GM23338 (cell line): Measurements from ENCODE around the gene KCTD1.

ENCODE experiments used
- CREB1 ChIP-seq: fragments of 250-450 bp; sonication (Bioruptor Pico); IDR thresholded peaks from 2 replicates; pipeline ENCODE4 v1.5.0; 2020; ENCODE audit warnings: low read depth, mild to moderate bottlenecking, moderate library complexity
- CTCF ChIP-seq, 2 experiments: fragments of 200-600 bp in 1 of 2; sonication (generic) in 1 of 2; conservative IDR thresholded peaks; 2 replicates each; pipeline versions ENCODE4 v1.5.1 to v1.6.1; 2016 to 2017; ENCODE audit warnings: antibody characterized with exemption in 2 of 2, low read depth in 2 of 2, mild to moderate bottlenecking in 2 of 2, moderate library complexity in 1 of 2
- EZH2 ChIP-seq: fragments of 200-600 bp; sonication (generic); IDR thresholded peaks from one replicate; pipeline ENCODE4 v1.8.0; 2017; ENCODE audit warnings: antibody characterized with exemption, mild to moderate bottlenecking, low read depth; ENCODE audit not compliant: unreplicated experiment
- JUNB ChIP-seq: IDR thresholded peaks from one replicate; pipeline ENCODE4 v1.6.1; 2016; ENCODE audit warnings: antibody characterized with exemption; ENCODE audit not compliant: unreplicated experiment
- POLR2AphosphoS5 ChIP-seq: IDR thresholded peaks from 2 replicates; pipeline ENCODE4 v1.6.1; 2016; ENCODE audit warnings: antibody characterized with exemption, low read depth
- REST ChIP-seq: IDR thresholded peaks from one replicate; pipeline ENCODE4 v1.6.1; 2018; ENCODE audit warnings: antibody characterized with exemption; ENCODE audit not compliant: unreplicated experiment
- STAT1 ChIP-seq: IDR thresholded peaks from one replicate; pipeline ENCODE4 v1.6.1; 2016; ENCODE audit warnings: antibody characterized with exemption; ENCODE audit not compliant: unreplicated experiment
- ZNF331 ChIP-seq: fragments of 250-450 bp; sonication (Bioruptor Pico); IDR thresholded peaks from 2 replicates; pipeline ENCODE4 v1.5.0; 2020; ENCODE audit warnings: low read depth, mild to moderate bottlenecking, moderate library complexity

- TF ChIP-seq CTCF (conservative IDR thresholded peaks at IDR 0.05; ENCODE audit: low read depth in 2 of 2) (0 out of 4 replicates have a peak, but pooled peaks have one; percentile 3 to 11), EZH2 (no peak), JUNB (no peak), REST (no peak), POLR2AphosphoS5 (no peak), STAT1 (no peak), ZNF331 (CRISPR knock-in tag) (no peak), CREB1 (no peak)
Measured at GRCh38 chr18:26566874-26567555, 18.7 kb upstream of the KCTD1 start.
